Upper lobe of left lung (tissue), 6 donors: ENCODE data around the gene PEPD. TPM values are rescaled to one million over a fixed set of nuclear protein-coding genes. Genes with fewer than 3 reads are reported as not detected.
A peak's percentile ranks its signal among the peaks of the same experiment; 100 is the strongest.

Source experiments
- ATAC-seq, 2 donors: fragments of 200-7000 bp; cut with Tn5 transposase; one replicate each; pipeline ENCODE4 v1.9.1; 2022; ENCODE audit warnings: mild to moderate bottlenecking in 2 of 2, moderate library complexity in 2 of 2; ENCODE audit not compliant: low FRiP score in 2 of 2
- DNase-seq, 2 donors: peaks; one replicate each; pipeline ENCODE4 v3.0.0-alpha.2; 2019 to 2020
- H3K27ac ChIP-seq, 4 donors: fragments of 200-600 bp; sonication (generic); one replicate each; pipeline ENCODE4 v1.5.1; 2016 to 2019
- H3K27me3 ChIP-seq, 4 donors: fragments of 200-600 bp; sonication (generic); one replicate each; pipeline ENCODE4 v1.5.1; 2017 to 2019
- H3K36me3 ChIP-seq, 4 donors: fragments of 200-600 bp; sonication (generic); one replicate each; pipeline ENCODE4 v1.5.1; 2016 to 2019
- H3K4me1 ChIP-seq, 4 donors: fragments of 200-600 bp; sonication (generic); one replicate each; pipeline ENCODE4 v1.5.1; 2018 to 2019
- H3K4me3 ChIP-seq, 4 donors: fragments of 200-600 bp; sonication (generic); one replicate each; pipeline ENCODE4 v1.5.1; 2017 to 2019; ENCODE audit warnings: mild to moderate bottlenecking in 2 of 4, moderate library complexity in 1 of 4
- H3K9me3 ChIP-seq, 4 donors: fragments of 200-600 bp; sonication (generic); one replicate each; pipeline ENCODE4 v1.5.1; 2018 to 2019
- CTCF ChIP-seq, 6 experiments: fragments of 450-650 bp in 4 of 6; fragments of 200-600 bp in 2 of 6; sonication (generic) in 2 of 6; IDR thresholded peaks; one replicate each; pipeline ENCODE4 v1.5.1; 2016 to 2019; ENCODE audit warnings: antibody characterized with exemption in 6 of 6
- EP300 ChIP-seq, 4 donors: sonication (generic); formaldehyde crosslinking; IDR thresholded peaks; one replicate each; pipeline ENCODE4 v1.5.1; 2017; ENCODE audit warnings: antibody characterized with exemption in 4 of 4, control low read depth in 2 of 4
- POLR2A ChIP-seq, 4 donors: fragments of 450-650 bp; IDR thresholded peaks; one replicate each; pipeline ENCODE4 v1.5.1; 2016 to 2017; ENCODE audit warnings: antibody characterized with exemption in 4 of 4, mild to moderate bottlenecking in 2 of 4
- POLR2AphosphoS5 ChIP-seq, 2 donors: sonication (generic); formaldehyde crosslinking; IDR thresholded peaks; one replicate each; pipeline ENCODE4 v1.5.1; 2017; ENCODE audit warnings: antibody characterized with exemption in 2 of 2
- WGBS, 2 donors: methylation state at CpG; one replicate each; pipeline ENCODE4 v1.1.5; 2017 to 2018; 5-methylcytosine and 5-hydroxymethylcytosine counted together
- total RNA-seq, 6 donors: library from RNA; depleted of rRNA in 4 of 6; stranded (reverse); fragments of >200 nt in 4 of 6; gene quantifications; one replicate each; pipeline versions ENCODE4 v1.1.0 to v1.2.1, GENCODE V29; 2016 to 2021
- donor health status: DM: no; HTN: no; CAD: no; lungs with moderate emphysema.
- donor health status: DM: no; HTN: yes; CAD: no; lungs with severe emphysema.

Gene PEPD
- total RNA-seq, 6 donors from 2014 or later: 30.4 to 106 (median 80.6) TPM

- ATAC-seq (peak in 1 of 2 donors; percentile 4), DNase-seq (peak; percentile 18 to 83)
- Histone ChIP-seq H3K27me3 (no peaks in the 10 kb centered on the region), H3K4me3 (no peak overlapping the region), H3K9me3 (no peaks in the 10 kb centered on the region), H3K36me3 (peaks cover 0 to 32% (median 18%) of the 10 kb centered on the region in 4 donors), H3K27ac (peak overlapping the region in 1 of 4 donors; percentile 64), H3K4me1 (peaks cover 34 to 49% (median 46%) of the 10 kb centered on the region in 4 donors)
- TF ChIP-seq POLR2AphosphoS5 (IDR thresholded peaks at IDR 0.05) (no peak), CTCF (IDR thresholded peaks at IDR 0.05) (no peak), EP300 (IDR thresholded peaks at IDR 0.05) (no peak), POLR2A (IDR thresholded peaks at IDR 0.05) (no peak)
- WGBS, 2 donors: 96 to 99% methylated on average over 20 to 21 of the region's 39 CpGs
These were observed 134.0 kb downstream of the PEPD start for GRCh38 chr19:33387351-33388230.

- Histone ChIP-seq H3K27me3 (no peaks in the 10 kb centered on the region), H3K9me3 (no peaks in the 10 kb centered on the region), H3K4me1 (peaks cover 29 to 37% (median 34%) of the 10 kb centered on the region in 4 donors), H3K36me3 (peaks cover 0 to 40% (median 20%) of the 10 kb centered on the region in 4 donors), H3K4me3 (no peak overlapping the region), H3K27ac (no peak overlapping the region)
- DNase-seq (peak in 1 of 2 donors; percentile 20), ATAC-seq (no peak)
- 85 to 88% methylated on average over 9 to 15 of the region's 15 CpGs for WGBS, 2 donors
- no peak for TF ChIP-seq CTCF (IDR thresholded peaks at IDR 0.05)
- TF ChIP-seq EP300 (IDR thresholded peaks at IDR 0.05): no peak
- TF ChIP-seq POLR2A (IDR thresholded peaks at IDR 0.05): no peak
- no peak for TF ChIP-seq POLR2AphosphoS5 (IDR thresholded peaks at IDR 0.05)
These were observed 135.2 kb downstream of the PEPD start for GRCh38 chr19:33386361-33386858.

- WGBS, 2 donors: 88 to 89% methylated on average over 6 of the region's 6 CpGs
- DNase-seq: no peak
- Histone ChIP-seq H3K27me3 (no peaks in the 10 kb centered on the region), H3K4me3 (no peak overlapping the region), H3K9me3 (no peaks in the 10 kb centered on the region), H3K27ac (no peak overlapping the region), H3K36me3 (peaks cover 0 to 44% (median 22%) of the 10 kb centered on the region in 4 donors), H3K4me1 (peaks cover 29 to 33% (median 29%) of the 10 kb centered on the region in 4 donors)
- TF ChIP-seq EP300 (IDR thresholded peaks at IDR 0.05): no peak
- TF ChIP-seq POLR2A (IDR thresholded peaks at IDR 0.05): no peak
- TF ChIP-seq CTCF (IDR thresholded peaks at IDR 0.05): no peak
- TF ChIP-seq POLR2AphosphoS5 (IDR thresholded peaks at IDR 0.05): no peak
- ATAC-seq: no peak
These were observed 135.6 kb downstream of the PEPD start for GRCh38 chr19:33385956-33386355.

GRCh38 chr19:33384983-33385382, 136.6 kb downstream of the PEPD start:
- Histone ChIP-seq H3K27ac (no peak overlapping the region), H3K4me1 (peaks cover 19 to 23% (median 20%) of the 10 kb centered on the region in 4 donors), H3K4me3 (no peak overlapping the region), H3K36me3 (peaks cover 0 to 47% (median 22%) of the 10 kb centered on the region in 4 donors), H3K27me3 (no peaks in the 10 kb centered on the region), H3K9me3 (no peaks in the 10 kb centered on the region)
- no peak for ATAC-seq
- no peak for DNase-seq
- TF ChIP-seq POLR2A (IDR thresholded peaks at IDR 0.05): no peak
- 95 to 97% methylated on average over 8 of the region's 8 CpGs for WGBS, 2 donors

- 94 to 97% methylated on average over 13 of the region's 13 CpGs for WGBS, 2 donors
These were observed 137.8 kb downstream of the PEPD start for GRCh38 chr19:33383720-33384292.

More at GRCh38 chr19:33383720-33384292, 137.8 kb downstream of the PEPD start:
- no peak for ATAC-seq
- Histone ChIP-seq H3K27me3 (no peaks in the 10 kb centered on the region), H3K4me1 (peaks cover 8 to 14% (median 8%) of the 10 kb centered on the region in 4 donors), H3K9me3 (no peaks in the 10 kb centered on the region), H3K4me3 (no peak overlapping the region), H3K27ac (no peak overlapping the region), H3K36me3 (peaks cover 8 to 59% (median 30%) of the 10 kb centered on the region in 4 donors)
- TF ChIP-seq POLR2A (IDR thresholded peaks at IDR 0.05): no peak
- TF ChIP-seq POLR2AphosphoS5 (IDR thresholded peaks at IDR 0.05): no peak
- TF ChIP-seq CTCF (IDR thresholded peaks at IDR 0.05): no peak
- no peak for TF ChIP-seq EP300 (IDR thresholded peaks at IDR 0.05)
- peak in 1 of 2 donors; percentile 8 for DNase-seq
